Inflammatory macrophage (primary cell): Measurements from ENCODE around the gene PKDREJ.
"Not testable (repeated sequence)": the region's sequence is repeated elsewhere in the genome, so short reads cannot be mapped to it uniquely, and the experiment has no call there.

Source experiments
- DNase-seq, 2 donors: peaks; one replicate each; pipeline ENCODE4 v3.0.0-alpha.2; 2020 to 2022
- total RNA-seq, 18 experiments: gene quantifications; one replicate each; lab custom pipeline; 2026; ENCODE audit warnings: mixed read lengths in 6 of 18, inconsistent platforms in 2 of 18; lab: John Stamatoyannopoulos, UW

PKDREJ gene, protein sequence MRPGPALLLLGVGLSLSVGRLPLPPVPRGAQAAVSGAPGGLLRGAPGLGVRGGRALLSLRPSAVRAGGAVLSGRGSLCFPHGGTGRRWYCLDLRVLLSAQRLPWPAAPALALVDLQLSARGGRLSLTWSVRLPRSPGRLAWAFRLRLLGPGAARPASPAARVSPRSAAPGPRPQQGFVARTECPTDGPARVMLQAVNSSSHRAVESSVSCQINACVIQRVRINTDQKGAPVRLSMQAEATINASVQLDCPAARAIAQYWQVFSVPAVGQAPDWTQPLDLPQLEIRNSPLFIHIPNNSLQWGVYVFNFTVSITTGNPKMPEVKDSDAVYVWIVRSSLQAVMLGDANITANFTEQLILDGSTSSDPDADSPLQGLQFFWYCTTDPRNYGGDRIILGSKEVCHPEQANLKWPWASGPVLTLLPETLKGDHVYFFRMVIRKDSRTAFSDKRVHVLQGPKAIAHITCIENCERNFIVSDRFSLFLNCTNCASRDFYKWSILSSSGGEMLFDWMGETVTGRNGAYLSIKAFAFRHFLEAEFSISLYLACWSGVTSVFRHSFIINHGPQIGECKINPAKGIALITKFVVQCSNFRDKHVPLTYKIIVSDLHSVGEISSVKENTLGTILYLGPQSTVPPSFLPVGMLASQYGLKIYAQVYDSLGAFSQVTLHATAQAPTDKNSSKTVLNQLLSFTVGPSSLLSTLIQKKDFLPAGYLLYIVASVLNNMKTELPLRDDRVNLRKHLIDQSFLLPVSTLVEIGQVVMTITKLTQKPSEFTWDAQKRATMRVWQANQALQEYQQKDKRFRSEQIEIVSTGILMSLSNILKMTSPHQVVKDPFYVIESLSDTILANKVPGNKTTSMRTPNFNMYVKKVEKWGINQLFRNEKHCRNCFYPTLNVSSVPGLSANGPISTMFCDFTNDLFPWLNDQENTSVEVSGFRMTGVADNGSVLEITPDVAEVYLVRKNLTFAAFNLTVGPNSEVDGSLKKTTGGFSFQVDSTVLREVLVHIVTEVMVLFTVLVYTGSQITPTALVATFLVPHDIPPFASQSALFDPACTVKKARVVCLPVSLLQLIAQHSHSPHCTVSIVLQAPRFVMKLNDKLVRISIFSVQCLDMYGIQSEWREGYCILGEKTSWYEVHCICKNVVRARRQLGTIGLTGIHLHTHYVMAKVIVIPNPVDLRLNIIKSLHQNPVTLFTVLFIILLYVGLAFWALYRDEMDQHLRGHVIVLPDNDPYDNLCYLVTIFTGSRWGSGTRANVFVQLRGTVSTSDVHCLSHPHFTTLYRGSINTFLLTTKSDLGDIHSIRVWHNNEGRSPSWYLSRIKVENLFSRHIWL (N-terminal part only)
- 0 to 0.16 (median 0.06) reads per million in 18 experiments for total RNA-seq

DNA sequence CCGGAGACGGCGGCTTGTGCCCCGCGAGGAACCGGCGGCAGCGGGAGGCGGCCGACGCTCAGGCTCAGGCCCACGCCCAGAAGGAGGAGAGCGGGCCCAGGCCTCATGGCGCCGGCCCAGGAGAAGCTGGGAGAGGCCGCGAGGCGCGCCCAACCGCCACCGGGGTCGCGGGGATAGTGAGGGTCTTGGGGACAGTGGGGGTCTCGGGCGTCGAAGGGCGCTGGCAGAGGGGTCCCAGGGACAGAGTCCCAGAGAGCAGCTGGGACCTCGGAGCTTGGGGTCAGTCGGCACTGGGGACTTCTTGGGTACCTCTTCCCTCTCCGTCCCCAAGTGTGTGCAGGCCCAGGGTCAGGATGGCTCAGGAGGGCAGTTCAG is at the start of gene PKDREJ:
Gene PKDREJ, minus strand, starts transcription at position 128 of the 375 bp plus-strand sequence. Its CDS starts 21 bp downstream, at position 107.
- no peak for DNase-seq

DNA sequence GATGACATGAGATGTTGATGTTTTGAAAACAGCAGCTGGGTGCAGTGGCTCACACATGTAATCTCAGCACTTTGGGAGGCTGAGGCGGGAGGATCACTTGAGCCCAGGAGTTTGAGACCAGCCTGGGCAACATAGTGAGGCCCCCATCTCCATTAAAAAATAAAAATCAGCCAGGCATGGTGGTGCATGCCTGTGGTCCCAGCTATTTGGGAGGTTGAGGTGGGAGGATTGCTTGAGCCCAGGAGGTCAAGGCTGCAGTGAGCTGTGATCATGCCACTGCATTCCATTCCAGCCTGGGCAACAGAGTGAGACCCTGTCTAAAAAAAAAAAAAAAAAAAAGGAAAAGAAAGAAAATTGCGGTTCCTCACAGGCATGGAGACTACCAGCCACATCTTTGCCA is 49.7 kb upstream of the PKDREJ start:
- not testable (repeated sequence) for DNase-seq

DNA sequence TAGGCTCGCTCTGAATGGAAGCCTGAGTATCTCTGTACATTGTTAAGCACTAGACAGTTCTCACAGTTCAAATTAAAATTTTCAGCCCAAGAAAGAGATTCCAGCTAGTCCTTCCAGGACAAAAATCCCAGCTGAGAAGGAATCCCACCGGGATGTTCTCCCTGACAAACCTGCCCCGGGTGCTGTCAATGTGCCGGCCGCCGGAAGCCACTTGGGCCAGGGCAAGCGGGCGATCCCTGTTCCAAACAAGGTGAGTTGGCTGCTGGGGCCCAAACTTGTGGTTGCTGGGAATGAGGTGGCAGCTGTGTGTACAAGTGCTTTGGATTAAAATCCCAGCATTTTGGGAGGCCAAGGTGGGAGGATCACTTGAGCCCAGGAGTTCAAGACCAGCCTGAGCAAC is 48.9 kb upstream of the PKDREJ start:
- no peak for DNase-seq

DNA sequence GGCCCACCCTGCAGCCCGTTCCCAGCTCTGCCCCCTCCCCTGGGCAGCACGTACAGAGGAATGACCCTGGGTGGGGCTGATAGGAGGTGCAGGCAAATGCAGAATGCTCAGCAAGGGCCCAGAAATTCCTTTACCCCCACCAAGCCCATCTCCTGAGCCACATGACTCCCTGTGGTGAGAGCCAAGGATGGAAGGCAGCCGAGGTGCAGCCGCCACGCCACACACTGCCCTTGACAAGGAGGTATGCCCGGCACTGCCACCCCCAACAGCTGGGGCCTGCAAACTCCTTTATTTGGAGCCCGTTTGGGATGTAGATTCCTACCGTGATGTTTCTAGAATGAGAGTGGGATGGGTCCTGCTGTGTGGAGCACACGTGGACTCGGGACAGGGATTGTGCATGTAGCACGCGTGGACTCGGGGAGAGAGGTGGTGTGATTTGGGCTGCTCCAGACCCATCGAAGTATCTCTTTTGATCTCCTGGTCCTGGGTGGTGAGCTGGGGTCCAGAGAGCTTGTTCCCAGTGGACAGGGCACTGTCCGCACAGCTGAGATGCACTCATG is 46.5 kb upstream of the PKDREJ start:
- DNase-seq: no peak

DNA sequence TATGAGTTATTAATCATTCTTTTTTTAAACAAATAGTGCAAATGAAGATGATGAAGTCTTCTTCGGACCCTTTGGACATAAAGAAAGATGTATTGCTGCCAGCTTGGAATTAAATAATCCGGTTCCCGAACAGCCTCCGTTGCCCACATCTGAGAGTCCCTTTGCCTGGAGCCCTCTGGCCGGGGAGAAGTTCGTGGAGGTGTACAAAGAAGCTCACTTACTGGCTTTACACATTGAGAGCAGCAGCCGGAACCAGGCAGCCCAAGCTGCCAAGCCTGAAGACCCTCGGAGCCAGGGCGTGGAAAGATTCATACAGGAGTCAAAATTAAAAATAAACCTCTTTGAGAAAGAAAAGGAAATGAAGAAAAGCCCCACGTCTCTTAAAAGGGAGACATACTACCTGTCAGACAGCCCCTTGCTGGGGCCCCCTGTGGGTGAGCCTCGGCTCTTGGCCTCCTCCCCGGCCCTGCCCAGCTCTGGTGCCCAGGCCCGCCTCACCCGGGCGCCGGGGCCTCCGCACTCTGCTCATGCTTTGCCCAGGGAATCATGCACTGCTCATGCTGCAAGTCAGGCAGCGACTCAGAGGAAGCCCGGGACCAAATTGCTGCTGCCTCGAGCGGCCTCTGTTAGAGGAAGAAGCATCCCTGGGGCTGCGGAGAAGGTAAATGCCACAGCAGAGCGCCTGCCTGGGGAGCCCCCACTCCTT is 45.3 kb upstream of the PKDREJ start:
- DNase-seq: no peak

DNA sequence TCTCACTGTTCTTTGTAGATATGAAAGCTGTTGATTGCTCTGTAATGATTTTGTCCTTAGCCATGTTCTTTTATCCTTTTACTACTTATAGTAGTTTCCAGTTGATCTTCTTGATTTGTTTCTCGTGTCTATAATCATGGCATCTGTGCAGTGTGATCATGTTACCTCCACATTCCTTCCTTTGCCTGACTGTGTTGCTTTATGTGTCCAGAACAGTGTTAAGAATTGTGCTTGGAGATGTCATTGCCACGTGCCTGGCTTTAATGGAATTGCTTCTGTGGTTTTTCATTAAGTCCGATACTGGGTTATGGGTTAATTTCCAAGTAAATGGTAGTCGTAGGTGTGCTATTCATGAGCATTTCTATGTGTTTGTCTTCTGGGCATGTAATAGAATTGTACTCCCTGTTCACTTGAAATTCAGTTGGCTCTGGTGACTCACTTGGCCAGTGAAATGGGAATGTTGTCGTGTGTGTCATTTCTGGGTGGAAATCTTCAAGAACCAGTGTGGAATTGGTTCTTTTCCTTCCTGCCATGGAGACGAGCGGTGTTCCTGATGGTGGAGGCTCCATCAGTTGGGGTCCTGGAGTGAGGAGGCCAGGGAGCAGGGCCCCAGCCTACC is 40.3 kb upstream of the PKDREJ start:
- no peak for DNase-seq

DNA sequence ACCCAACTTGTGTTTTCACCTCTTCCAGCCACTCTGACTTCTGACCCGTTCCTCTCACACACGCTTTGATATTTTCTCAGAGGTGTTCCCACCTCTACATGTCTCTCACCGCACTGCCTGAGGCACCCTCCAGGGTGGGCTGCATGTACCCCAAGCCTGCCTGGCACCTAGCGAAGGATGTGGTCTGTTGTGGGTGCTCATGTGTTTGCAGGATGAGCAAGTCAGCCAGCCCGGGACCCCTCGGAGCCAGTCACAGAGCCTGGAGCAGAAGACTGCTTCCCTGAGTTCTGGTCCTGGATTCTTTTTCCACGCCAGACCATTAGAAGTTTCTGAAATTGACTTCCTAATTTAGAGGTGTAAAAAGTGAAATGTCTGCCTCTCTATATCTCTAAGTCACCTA is 37.3 kb upstream of the PKDREJ start:
- DNase-seq: no peak

DNA sequence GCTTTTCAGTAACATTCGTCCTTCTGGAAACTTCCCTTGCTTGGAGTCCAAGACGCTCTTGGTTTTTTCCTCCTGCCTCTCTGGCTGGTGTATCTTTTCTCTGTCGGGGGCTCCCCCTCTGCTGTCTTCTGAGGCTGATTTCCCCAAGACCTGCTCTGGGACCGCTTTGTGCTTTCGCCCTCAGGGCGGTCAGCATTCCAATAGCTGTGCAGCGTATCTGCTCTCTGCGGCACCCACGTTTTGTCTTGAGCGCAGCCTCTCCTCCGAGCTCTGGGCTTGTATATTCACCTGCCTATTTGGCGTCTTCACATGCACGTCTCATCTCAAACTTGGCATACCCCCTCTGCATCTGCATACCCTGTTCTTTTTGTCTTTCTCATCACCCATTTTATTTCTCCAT is 36.0 kb upstream of the PKDREJ start:
- no peak for DNase-seq

DNA sequence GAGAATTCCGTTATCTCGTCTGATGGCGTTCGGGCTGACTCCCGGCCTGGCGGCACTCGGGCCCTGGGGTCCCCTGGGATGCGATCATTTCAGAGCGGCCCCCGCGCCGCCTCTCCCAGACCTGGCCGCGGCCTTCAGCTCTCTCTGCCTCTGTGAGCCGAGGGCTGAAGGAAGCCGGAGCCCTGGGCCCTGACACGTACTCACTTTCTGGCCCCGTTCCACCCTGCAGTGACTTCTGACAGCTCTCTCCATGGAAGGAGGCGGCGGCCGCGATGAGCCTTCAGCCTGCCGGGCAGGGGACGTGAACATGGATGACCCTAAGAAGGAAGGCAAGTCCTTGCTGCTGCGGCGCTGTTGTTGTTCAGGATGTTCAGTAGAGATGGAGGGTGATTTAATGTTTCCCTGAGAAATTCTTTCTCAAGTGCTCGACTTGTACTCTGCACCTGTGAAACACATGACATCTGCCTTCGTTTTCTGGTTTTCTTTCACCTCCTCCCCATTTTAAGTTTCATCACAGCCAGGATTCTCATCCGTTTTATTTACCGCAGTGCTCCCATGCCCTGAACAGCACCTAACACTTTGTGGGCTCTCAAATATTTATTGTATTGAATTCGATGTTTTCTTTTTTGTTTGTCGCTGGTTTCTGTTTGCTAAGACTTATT is 34.1 kb upstream of the PKDREJ start:
- no peak for DNase-seq

DNA sequence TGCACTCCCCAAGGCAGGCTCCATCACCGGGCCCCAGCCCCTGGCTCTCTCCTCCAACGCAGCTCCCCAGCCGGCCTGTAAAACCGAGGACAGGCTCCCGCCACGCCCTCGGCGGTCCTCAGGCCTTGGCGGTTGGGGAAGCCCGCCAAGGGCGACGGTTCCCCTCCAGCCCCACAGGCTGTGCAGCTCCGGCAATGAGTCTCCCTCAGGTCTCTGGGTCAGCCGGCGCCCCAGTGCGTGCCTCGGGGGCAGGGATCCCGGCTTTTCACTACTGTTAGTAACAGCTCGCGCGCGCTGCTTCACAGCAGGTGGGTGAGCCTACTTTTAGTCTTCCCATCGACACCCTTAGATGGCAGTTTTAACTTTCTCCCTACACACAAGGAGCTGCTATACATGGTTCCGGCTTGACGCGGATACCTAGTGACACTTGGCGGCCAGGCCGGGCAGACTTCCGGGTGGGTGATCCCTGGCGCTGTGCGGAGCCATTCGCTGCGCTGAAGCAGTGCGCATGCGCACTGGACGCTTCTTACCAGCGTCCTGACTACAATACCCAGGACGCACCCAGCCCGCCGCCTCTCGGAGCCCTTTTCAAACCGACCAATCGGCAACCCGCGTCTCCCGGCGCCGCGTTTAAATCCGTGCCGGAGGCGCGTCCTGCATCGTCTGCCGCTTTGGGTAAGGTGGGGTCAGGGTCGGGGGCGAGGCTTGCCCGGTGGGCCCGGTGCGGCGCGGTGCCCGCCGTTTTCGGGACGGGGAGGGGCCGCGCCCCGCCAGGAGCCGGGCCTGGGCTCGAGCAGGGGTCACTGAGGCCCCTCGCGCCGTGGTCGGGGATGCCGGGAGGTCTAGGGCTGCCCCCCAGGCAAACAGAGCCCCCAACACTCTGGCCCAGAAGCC is 33.4 kb upstream of the PKDREJ start, which contains the start of gene GTSE1:
Gene GTSE1, plus strand, starts transcription at position 614 of the 894 bp plus-strand sequence. CDS start 531 bp downstream, outside the sequence.
- peak; percentile 98 to 99 for DNase-seq

DNA sequence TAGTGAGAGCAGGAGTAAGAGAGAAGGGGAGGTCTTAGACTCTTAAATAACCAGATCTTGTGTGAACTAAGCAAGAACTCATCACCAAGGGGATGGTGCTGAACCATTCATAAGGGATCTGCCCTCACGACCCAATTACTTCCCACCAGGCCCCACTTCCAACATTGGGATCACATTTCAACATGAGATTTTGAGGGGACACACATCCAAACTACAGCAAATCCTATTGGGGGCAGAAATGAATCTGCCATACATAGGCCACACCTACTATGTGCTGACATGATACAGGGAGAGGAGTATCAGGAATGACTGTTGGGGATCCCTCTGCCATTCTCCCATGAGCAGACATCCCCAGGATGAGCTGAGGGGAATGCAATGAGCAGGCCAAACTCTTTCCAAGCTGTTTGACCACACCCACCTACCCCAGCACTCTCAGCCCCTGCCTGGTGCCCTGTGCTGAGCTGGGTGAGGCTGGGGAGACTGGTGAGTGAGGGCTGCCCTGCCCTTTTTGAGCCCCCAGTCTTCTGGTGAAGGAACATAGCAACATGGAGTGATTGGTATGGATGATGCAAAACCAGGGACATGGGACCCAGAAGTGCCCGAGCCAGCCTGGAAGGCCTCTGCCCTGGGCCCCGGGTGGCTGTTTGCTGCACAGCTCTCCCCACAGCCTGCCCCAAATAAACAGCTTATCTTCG is 32.3 kb upstream of the PKDREJ start:
- DNase-seq: no peak

DNA sequence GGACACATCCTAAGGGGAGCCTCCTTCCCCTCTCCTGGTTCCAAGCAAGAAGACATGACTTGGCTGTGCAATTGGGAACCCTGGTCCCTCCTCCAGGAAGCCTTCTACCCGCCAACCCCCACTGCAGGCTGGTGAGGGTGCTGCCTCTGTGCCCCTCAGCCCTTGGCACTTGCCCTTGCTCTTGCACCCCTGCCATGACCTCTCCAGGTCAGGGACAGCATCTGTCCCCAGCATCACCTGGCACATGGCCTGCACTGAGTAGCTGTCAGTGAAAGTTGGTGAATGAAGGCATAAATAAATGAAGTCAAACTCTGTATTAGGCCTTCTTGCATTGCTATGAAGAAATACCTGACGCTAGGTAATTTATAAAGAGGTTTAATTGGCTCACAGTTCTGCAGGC is 31.6 kb upstream of the PKDREJ start:
- no peak for DNase-seq

DNA sequence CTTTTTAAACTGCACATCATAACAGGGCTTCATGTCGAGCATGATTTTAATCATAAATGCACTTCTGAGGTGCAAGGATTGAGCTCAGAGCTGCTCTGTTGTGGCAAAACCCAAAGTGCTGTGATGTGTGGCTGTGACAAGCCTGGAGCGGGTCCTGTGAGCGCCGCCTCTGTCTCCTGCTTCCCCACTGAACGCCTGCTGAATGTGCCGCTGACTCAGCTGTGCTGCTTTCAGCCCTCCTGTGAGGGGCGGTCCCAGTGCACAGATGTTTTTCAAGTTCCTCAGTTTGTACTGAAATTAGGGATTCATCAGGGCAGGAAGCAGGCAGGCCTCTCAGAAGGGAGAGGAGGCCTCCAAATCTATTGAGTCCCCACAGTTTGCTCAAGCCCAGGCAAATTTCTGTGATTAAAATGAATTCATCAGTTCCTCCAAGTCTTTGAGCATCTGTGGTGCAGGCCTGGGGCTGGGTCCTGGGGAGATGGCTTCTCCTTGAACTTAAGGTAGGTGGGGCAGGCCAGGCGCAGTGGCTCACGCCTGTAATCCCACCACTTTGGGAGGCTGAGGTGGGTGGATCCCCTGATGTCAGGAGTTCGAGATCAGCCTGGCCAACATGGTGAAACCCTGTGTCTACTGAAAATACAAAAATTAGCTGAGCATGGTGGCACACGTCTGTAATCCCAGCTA is 30.6 kb upstream of the PKDREJ start:
- DNase-seq: peak; percentile 68 to 90

DNA sequence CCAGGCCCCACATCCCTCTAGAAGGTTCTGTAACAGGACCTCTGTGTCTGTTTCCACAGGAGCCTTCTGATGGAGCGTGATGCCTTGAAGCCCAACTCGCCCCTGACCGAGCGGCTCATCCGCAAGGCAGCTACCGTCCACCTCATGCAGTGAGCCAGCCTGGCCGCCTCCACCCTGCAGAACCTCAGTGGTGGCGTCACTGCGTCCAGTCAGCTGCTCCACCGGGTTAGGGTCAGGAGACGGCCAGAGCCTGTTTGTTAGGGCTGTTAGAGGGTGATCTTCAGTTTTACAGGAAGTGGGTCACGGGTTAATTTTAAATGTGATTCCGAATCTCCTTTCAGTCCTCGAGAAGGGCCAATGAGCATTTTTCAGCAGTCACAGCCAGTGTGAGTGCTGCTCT is 29.6 kb upstream of the PKDREJ start:
- peak; percentile 43 to 75 for DNase-seq

DNA sequence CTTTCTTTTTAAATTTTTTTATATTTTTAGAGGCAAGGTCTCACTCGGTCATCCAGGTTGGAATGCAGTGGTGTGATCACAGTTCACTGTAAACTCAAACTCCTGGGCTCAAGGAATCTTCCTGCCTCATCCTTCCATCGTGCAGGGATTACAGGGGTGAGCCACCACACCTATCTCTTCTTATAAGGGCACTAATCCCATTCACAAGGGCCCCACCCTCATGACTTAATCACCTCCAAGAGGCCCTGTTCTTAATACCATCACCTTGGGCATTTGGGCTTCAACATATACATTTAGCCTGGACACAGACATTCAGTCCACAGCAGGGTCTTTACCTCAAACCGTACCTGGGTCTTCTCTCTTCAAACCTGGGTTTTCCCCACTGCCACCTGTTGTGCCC is 29.0 kb upstream of the PKDREJ start:
- no peak for DNase-seq

DNA sequence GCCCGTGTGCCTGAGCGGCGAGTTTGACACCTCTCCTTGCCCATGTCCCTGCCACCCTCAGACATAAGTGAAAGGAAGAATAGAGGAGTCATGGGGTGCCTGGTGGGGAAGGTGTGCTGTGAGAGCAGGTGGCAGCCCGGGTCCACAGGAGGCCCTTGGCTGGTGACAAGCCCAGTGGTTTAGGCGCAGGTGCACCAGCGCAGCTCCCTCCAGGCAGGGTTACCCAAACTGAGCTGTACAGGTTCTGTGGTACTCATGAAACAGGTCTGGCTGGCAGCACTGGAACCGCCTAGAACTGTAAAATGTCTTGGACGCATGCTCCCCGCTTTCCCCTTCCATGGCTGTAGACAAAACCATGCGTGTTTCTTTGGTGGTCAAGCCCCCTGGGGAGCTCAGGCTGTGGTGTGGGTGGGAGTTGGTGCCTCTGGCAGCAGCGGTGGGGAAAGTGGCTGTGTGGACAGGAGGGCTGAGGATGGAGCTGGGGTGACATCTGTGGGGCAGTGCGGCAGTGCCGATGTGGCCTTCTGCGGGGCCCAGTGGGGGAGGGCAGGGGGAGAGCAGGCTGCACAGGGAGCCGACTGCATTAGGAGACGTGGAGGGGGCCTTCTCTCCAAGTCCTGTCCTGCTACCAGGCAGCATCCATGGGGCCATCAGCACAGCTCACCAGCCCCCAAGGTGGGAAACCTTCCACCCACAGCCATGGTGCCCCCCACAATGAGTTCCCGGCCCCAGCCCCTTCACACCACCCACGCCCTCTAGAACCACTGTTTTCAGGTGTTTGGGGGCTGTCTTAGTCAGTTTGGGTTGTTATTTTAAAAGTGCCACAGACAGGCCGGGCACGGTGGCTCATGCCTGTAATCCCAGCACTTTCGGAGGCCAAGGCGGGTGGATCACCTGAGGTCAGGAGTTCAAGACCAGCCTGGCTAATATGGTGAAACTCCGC is 28.0 kb upstream of the PKDREJ start:
- no peak for DNase-seq
